CD8-positive, alpha-beta memory T cell (primary cell): ENCODE results near the gene CLOCK. TPM values are rescaled to one million over a fixed set of nuclear protein-coding genes. Genes with fewer than 3 reads are reported as not detected.

Experiments
- CTCF ChIA-PET: fragments of 350-600 bp; sonication (Branson Sonifier 250); formaldehyde crosslinking; loops from one replicate; lab custom pipeline; 2021; ENCODE audit warnings: antibody characterized with exemption; lab: Charles Lee
- POLR2A ChIA-PET: fragments of 350-600 bp; sonication (Branson Sonifier 250); formaldehyde crosslinking; loops from one replicate; lab custom pipeline; 2021; ENCODE audit warnings: antibody characterized with exemption; lab: Charles Lee
- DNase-seq, 5 donors: peaks; one replicate each; pipeline versions ENCODE4 v3.0.0 to v3.0.0-alpha.2; 2020 to 2022; ENCODE audit warnings: mixed read lengths in 1 of 5
- H3K27ac ChIP-seq: one replicate; pipeline ENCODE4 v1.7.0; 2013; ENCODE audit warnings: low read depth, mild to moderate bottlenecking, low read length, moderate library complexity
- H3K27me3 ChIP-seq: 2 replicates; pipeline ENCODE4 v1.7.0; 2013; ENCODE audit warnings: low read length, mild to moderate bottlenecking; ENCODE audit not compliant: insufficient read depth, poor library complexity, severe bottlenecking
- H3K36me3 ChIP-seq: 2 replicates; pipeline ENCODE4 v1.7.0; 2013; ENCODE audit warnings: mild to moderate bottlenecking, low read length, moderate library complexity; ENCODE audit not compliant: insufficient read depth
- H3K4me1 ChIP-seq: 2 replicates; pipeline ENCODE4 v1.7.0; 2013; ENCODE audit warnings: mild to moderate bottlenecking, low read length, moderate library complexity; ENCODE audit not compliant: insufficient read depth
- H3K4me3 ChIP-seq: 2 replicates; pipeline ENCODE4 v1.7.0; 2013; ENCODE audit warnings: mild to moderate bottlenecking, low read length
- H3K9me3 ChIP-seq: 2 replicates; pipeline ENCODE4 v1.7.0; 2013; ENCODE audit warnings: mild to moderate bottlenecking, low read length
- H3K27ac Mint-ChIP-seq, 8 donors: one replicate each; pipeline ENCODE4 v1.8.0; 2020 to 2021; ENCODE audit warnings: mixed read lengths in 8 of 8, mild to moderate bottlenecking in 6 of 8, inconsistent platforms in 3 of 8, moderate library complexity in 3 of 8
- H3K27me3 Mint-ChIP-seq, 2 donors: one replicate each; pipeline ENCODE4 v1.8.0; 2020 to 2021; ENCODE audit warnings: mixed read lengths in 2 of 2, mild to moderate bottlenecking in 1 of 2, moderate library complexity in 1 of 2
- H3K36me3 Mint-ChIP-seq, 3 donors: one replicate each; pipeline ENCODE4 v1.8.0; 2020 to 2021; ENCODE audit warnings: mixed read lengths in 3 of 3, inconsistent platforms in 1 of 3, mild to moderate bottlenecking in 1 of 3
- H3K4me1 Mint-ChIP-seq, 3 donors: one replicate each; pipeline ENCODE4 v1.8.0; 2020 to 2021; ENCODE audit warnings: mixed read lengths in 3 of 3, inconsistent platforms in 1 of 3, mild to moderate bottlenecking in 1 of 3
- H3K4me3 Mint-ChIP-seq, 7 donors: one replicate each; pipeline ENCODE4 v1.8.0; 2020 to 2021; ENCODE audit warnings: mixed read lengths in 7 of 7, mild to moderate bottlenecking in 6 of 7, moderate library complexity in 4 of 7, inconsistent platforms in 2 of 7
- H3K9me3 Mint-ChIP-seq, 5 donors: one replicate each; pipeline ENCODE4 v1.8.0; 2020 to 2022; ENCODE audit warnings: mixed read lengths in 5 of 5, mild to moderate bottlenecking in 3 of 5, moderate library complexity in 2 of 5, inconsistent platforms in 1 of 5
- polyA plus RNA-seq: library from polyadenylated mRNA; unstranded; fragments of 300-500 nt; fragmentation: Illumina TruSeq; gene quantifications from one replicate; pipeline ENCODE4 v1.2.3, GENCODE V29; 2021
- total RNA-seq, 2 experiments: library from RNA; stranded (reverse); gene quantifications; one replicate each; pipeline ENCODE4 v1.2.3, GENCODE V29; 2021

The CLOCK gene
- total and polyA plus RNA-seq, 3 experiments from 2014 or later = 4.5 to 16.4 (median 13.3) TPM

- Mint-ChIP-seq H3K36me3 (peaks cover 2 to 51% (median 7%) of the 10 kb centered on the region in 3 donors), H3K27ac (peak overlapping the region in 6 of 8 donors; percentile 6 to 90 (median 52)), H3K4me1 (peaks cover 39 to 66% (median 62%) of the 10 kb centered on the region in 3 donors), H3K27me3 (no peaks in the 10 kb centered on the region), H3K4me3 (no peak overlapping the region), H3K9me3 (no peaks in the 10 kb centered on the region)
- Histone ChIP-seq H3K36me3 (peaks cover 5% of the 10 kb centered on the region), H3K27ac (no peak overlapping the region), H3K9me3 (no peaks in the 10 kb centered on the region), H3K4me1 (peaks cover 4% of the 10 kb centered on the region), H3K27me3 (no peaks in the 10 kb centered on the region), H3K4me3 (no peak overlapping the region)
- POLR2A ChIA-PET = interaction anchor here (0.5 kb wide), 1 partner anchor 137 kb away, joined by 3 read pairs; no protein-coding TSS in a partner anchor
- CTCF ChIA-PET = interaction anchor here (1.7 kb wide), 1 partner anchor 14 kb away, joined by 4 read pairs; the partner anchor contains the start of gene TMEM165
- DNase-seq = no peak
These were observed 137.1 kb downstream of the CLOCK start for GRCh38 chr4:55409468-55410171.

GRCh38 chr4:55407764-55408163 lies 138.9 kb downstream of the CLOCK start:
- Mint-ChIP-seq H3K27ac (peak overlapping the region in 2 of 8 donors; percentile 50 to 66), H3K27me3 (no peaks in the 10 kb centered on the region), H3K36me3 (peaks cover 8 to 58% (median 13%) of the 10 kb centered on the region in 3 donors), H3K9me3 (no peaks in the 10 kb centered on the region), H3K4me3 (no peak overlapping the region), H3K4me1 (peaks cover 42 to 76% (median 68%) of the 10 kb centered on the region in 3 donors)
- ChIA-PET POLR2A (no interaction called here), CTCF (no interaction called here)
- Histone ChIP-seq H3K4me3 (no peak overlapping the region), H3K27me3 (no peaks in the 10 kb centered on the region), H3K4me1 (peaks cover 4% of the 10 kb centered on the region), H3K27ac (no peak overlapping the region), H3K9me3 (no peaks in the 10 kb centered on the region), H3K36me3 (peaks cover 5% of the 10 kb centered on the region)
- DNase-seq = no peak

GRCh38 chr4:55407119-55407518 lies 139.6 kb downstream of the CLOCK start:
- peaks cover 4% of the 10 kb centered on the region for H3K4me1 ChIP-seq
- Mint-ChIP-seq H3K36me3 (peaks cover 6 to 54% (median 13%) of the 10 kb centered on the region in 3 donors), H3K27me3 (no peaks in the 10 kb centered on the region), H3K27ac (peak overlapping the region in 5 of 8 donors; percentile 28 to 83 (median 76)), H3K4me1 (peaks cover 42 to 74% (median 68%) of the 10 kb centered on the region in 3 donors), H3K9me3 (no peaks in the 10 kb centered on the region), H3K4me3 (peak overlapping the region in 1 of 7 donors; percentile 20)
- POLR2A ChIA-PET = no interaction called here
- no peak overlapping the region for H3K27ac ChIP-seq
- CTCF ChIA-PET = no interaction called here
- H3K9me3 ChIP-seq = no peaks in the 10 kb centered on the region
- no peak overlapping the region for H3K4me3 ChIP-seq
- peaks cover 5% of the 10 kb centered on the region for H3K36me3 ChIP-seq
- H3K27me3 ChIP-seq = no peaks in the 10 kb centered on the region
- no peak for DNase-seq

- H3K4me3 ChIP-seq = no peak overlapping the region
- H3K27ac Mint-ChIP-seq = no peak overlapping the region
- no peak overlapping the region for H3K4me3 Mint-ChIP-seq
- H3K9me3 Mint-ChIP-seq = no peaks in the 10 kb centered on the region
- H3K4me1 ChIP-seq = peaks cover 4% of the 10 kb centered on the region
- H3K4me1 Mint-ChIP-seq = peaks cover 38 to 69% (median 64%) of the 10 kb centered on the region in 3 donors
- no peaks in the 10 kb centered on the region for H3K27me3 Mint-ChIP-seq
- H3K9me3 ChIP-seq = no peaks in the 10 kb centered on the region
- H3K27ac ChIP-seq = no peak overlapping the region
- POLR2A ChIA-PET = no interaction called here
- DNase-seq = no peak
- H3K36me3 ChIP-seq = peaks cover 5% of the 10 kb centered on the region
- CTCF ChIA-PET = interaction anchor here (1.3 kb wide), 1 partner anchor 11 kb away, joined by 4 read pairs; the partner anchor contains the start of gene TMEM165
- H3K36me3 Mint-ChIP-seq = peaks cover 6 to 50% (median 9%) of the 10 kb centered on the region in 3 donors
- no peaks in the 10 kb centered on the region for H3K27me3 ChIP-seq
These were observed 140.2 kb downstream of the CLOCK start for GRCh38 chr4:55406545-55406944.

GRCh38 chr4:55405073-55405472 lies 141.6 kb downstream of the CLOCK start:
- no peak for DNase-seq
- no peaks in the 10 kb centered on the region for H3K9me3 Mint-ChIP-seq
- peaks cover 44 to 72% (median 71%) of the 10 kb centered on the region in 3 donors for H3K4me1 Mint-ChIP-seq
- ChIA-PET CTCF (interaction anchor here (1.3 kb wide), 1 partner anchor 10 kb away, joined by 4 read pairs; the partner anchor contains the start of gene TMEM165), POLR2A (no interaction called here)
- peaks cover 8 to 54% (median 9%) of the 10 kb centered on the region in 3 donors for H3K36me3 Mint-ChIP-seq
- Histone ChIP-seq H3K27ac (no peak overlapping the region), H3K9me3 (no peaks in the 10 kb centered on the region), H3K4me1 (peaks cover 10% of the 10 kb centered on the region), H3K36me3 (peaks cover 13% of the 10 kb centered on the region), H3K27me3 (no peaks in the 10 kb centered on the region), H3K4me3 (no peak overlapping the region)
- no peak overlapping the region for H3K4me3 Mint-ChIP-seq
- no peaks in the 10 kb centered on the region for H3K27me3 Mint-ChIP-seq
- peak overlapping the region in 1 of 8 donors; percentile 83 for H3K27ac Mint-ChIP-seq

- Mint-ChIP-seq H3K4me1 (peaks cover 50 to 67% (median 59%) of the 10 kb centered on the region in 3 donors), H3K27me3 (peaks cover 0 to 1% of the 10 kb centered on the region in 2 donors), H3K9me3 (no peaks in the 10 kb centered on the region), H3K36me3 (peaks cover 6 to 43% (median 21%) of the 10 kb centered on the region in 3 donors), H3K4me3 (peak overlapping the region; percentile 51 to 100 (median 80)), H3K27ac (peak overlapping the region in 3 of 8 donors; percentile 76 to 84 (median 81))
- H3K27ac ChIP-seq = no peak overlapping the region
- H3K36me3 ChIP-seq = peaks cover 8% of the 10 kb centered on the region
- ChIA-PET POLR2A (interaction anchor here (1.3 kb wide), 1 partner anchor 147 kb away, joined by 4 read pairs; no protein-coding TSS in a partner anchor), CTCF (interaction anchor here (0.7 to 2.2 kb wide), 2 partner anchors 54 to 146 kb away, joined by 3 to 8 read pairs; partner anchors contain the start of gene SRD5A3)
- no peak overlapping the region for H3K4me3 ChIP-seq
- no peaks in the 10 kb centered on the region for H3K9me3 ChIP-seq
- peaks cover 42% of the 10 kb centered on the region for H3K4me1 ChIP-seq
- no peaks in the 10 kb centered on the region for H3K27me3 ChIP-seq
- DNase-seq = no peak
These were observed 147.1 kb downstream of the CLOCK start for GRCh38 chr4:55399581-55399980.

- DNase-seq = no peak
- Mint-ChIP-seq H3K27me3 (peaks cover 0 to 1% of the 10 kb centered on the region in 2 donors), H3K9me3 (no peaks in the 10 kb centered on the region), H3K27ac (peak overlapping the region; percentile 18 to 84 (median 75)), H3K36me3 (peaks cover 5 to 39% (median 20%) of the 10 kb centered on the region in 3 donors), H3K4me3 (peak overlapping the region; percentile 51 to 100 (median 80)), H3K4me1 (peaks cover 51 to 70% (median 60%) of the 10 kb centered on the region in 3 donors)
- peak overlapping the region; percentile 26 for H3K4me3 ChIP-seq
- CTCF ChIA-PET = interaction anchor here (1.2 to 2.2 kb wide), 2 partner anchors 52 to 146 kb away, joined by 6 to 8 read pairs; partner anchors contain the start of gene SRD5A3
- no peaks in the 10 kb centered on the region for H3K9me3 ChIP-seq
- H3K27me3 ChIP-seq = no peaks in the 10 kb centered on the region
- peaks cover 8% of the 10 kb centered on the region for H3K36me3 ChIP-seq
- H3K4me1 ChIP-seq = peaks cover 42% of the 10 kb centered on the region
- no peak overlapping the region for H3K27ac ChIP-seq
- POLR2A ChIA-PET = interaction anchor here (0.6 to 1.3 kb wide), 2 partner anchors 147 to 482 kb away, joined by 4 to 7 read pairs; no protein-coding TSS in a partner anchor
These were observed 147.7 kb downstream of the CLOCK start for GRCh38 chr4:55398966-55399365.
